ENCODE measurements around the gene IL13RA2. TPM values are rescaled to one million over a fixed set of nuclear protein-coding genes. Genes with fewer than 3 reads are reported as not detected.

Gene IL13RA2
- 13.0 and 27.8 TPM in 2 replicates for total RNA-seq

GRCh38 chrX:115017455-115017854 lies at the start of gene IL13RA2:
Gene IL13RA2, minus strand, starts transcription at chrX:115017616. Its CDS starts 347 bp downstream, at chrX:115017269.

Small RNA genes within 50 kb of the gene (small RNA-seq; reads per million reads assigned to genes)
- not detected for gene RNU6-648P (ENCODE audit: low replicate concordance)

Other genes with a start within 250 kb of the IL13RA2 start
- gene RBMXL3, start 171.8 kb upstream of the IL13RA2 start, total RNA-seq, result not detected in 2 replicates
- gene LRCH2, start 216.5 kb upstream of the IL13RA2 start, total RNA-seq, result 7.4 and 13.1 TPM in 2 replicates